Large intestine (tissue), 3 donors: ENCODE results near the gene ARL15. TPM values are rescaled to one million over a fixed set of nuclear protein-coding genes. Genes with fewer than 3 reads are reported as not detected.

Experiments used
- DNase-seq, 2 donors: peaks; one replicate each; pipeline versions ENCODE4 v3.0.0 to v3.0.0-alpha.2; 2013
- H3K27ac ChIP-seq: one replicate; pipeline ENCODE4 v1.5.1; 2013; ENCODE audit warnings: low read length
- H3K27me3 ChIP-seq: 2 replicates; pipeline ENCODE4 v1.6.1; 2013; ENCODE audit warnings: low read length; ENCODE audit not compliant: control insufficient read depth, insufficient read depth
- H3K36me3 ChIP-seq: 2 replicates; pipeline ENCODE4 v1.6.1; 2013; ENCODE audit warnings: low read length; ENCODE audit not compliant: control insufficient read depth, insufficient read depth
- H3K4me1 ChIP-seq: one replicate; pipeline ENCODE4 v1.6.1; 2013; ENCODE audit warnings: low read length; ENCODE audit not compliant: control insufficient read depth, insufficient read depth
- H3K4me3 ChIP-seq: one replicate; pipeline ENCODE4 v1.5.1; 2013; ENCODE audit warnings: low read length
- H3K9me3 ChIP-seq: one replicate; pipeline ENCODE4 v1.6.1; 2013; ENCODE audit warnings: mild to moderate bottlenecking, low read depth, low read length, moderate library complexity; ENCODE audit not compliant: control insufficient read depth
- WGBS: methylation state at CpG from one replicate; pipeline ENCODE4 v1.1.5; 2013; ENCODE audit warnings: low lambda C conversion rate; ENCODE audit not compliant: insufficient coverage; 5-methylcytosine and 5-hydroxymethylcytosine counted together
- polyA plus RNA-seq: library from polyadenylated mRNA; unstranded; fragments of 120-200 nt; gene quantifications from one replicate; pipeline ENCODE4 v1.2.1, GENCODE V29; 2013

The ARL15 gene
- polyA plus RNA-seq, 1 donor = 41.5 TPM

GRCh38 chr5:53917826-53918225 is 392.5 kb downstream of the ARL15 start:
- Histone ChIP-seq H3K4me3 (no peak overlapping the region), H3K4me1 (no peaks in the 10 kb centered on the region), H3K9me3 (no peaks in the 10 kb centered on the region), H3K36me3 (no peaks in the 10 kb centered on the region), H3K27me3 (no peaks in the 10 kb centered on the region), H3K27ac (no peak overlapping the region)
- WGBS = 63% methylated on average over 1 of the region's 3 CpGs
- DNase-seq = no peak

GRCh38 chr5:53917095-53917494 is 393.3 kb downstream of the ARL15 start:
- Histone ChIP-seq H3K36me3 (no peaks in the 10 kb centered on the region), H3K9me3 (no peaks in the 10 kb centered on the region), H3K27ac (no peak overlapping the region), H3K4me1 (no peaks in the 10 kb centered on the region), H3K27me3 (no peaks in the 10 kb centered on the region), H3K4me3 (no peak overlapping the region)
- no peak for DNase-seq

GRCh38 chr5:53915120-53915519 is 395.3 kb downstream of the ARL15 start:
- no peaks in the 10 kb centered on the region for H3K36me3 ChIP-seq
- WGBS = no CpG with 5 or more reads among the region's 1 CpG
- no peaks in the 10 kb centered on the region for H3K27me3 ChIP-seq
- no peak for DNase-seq
- H3K9me3 ChIP-seq = no peaks in the 10 kb centered on the region
- H3K4me3 ChIP-seq = no peak overlapping the region
- no peaks in the 10 kb centered on the region for H3K4me1 ChIP-seq
- no peak overlapping the region for H3K27ac ChIP-seq

DNA sequence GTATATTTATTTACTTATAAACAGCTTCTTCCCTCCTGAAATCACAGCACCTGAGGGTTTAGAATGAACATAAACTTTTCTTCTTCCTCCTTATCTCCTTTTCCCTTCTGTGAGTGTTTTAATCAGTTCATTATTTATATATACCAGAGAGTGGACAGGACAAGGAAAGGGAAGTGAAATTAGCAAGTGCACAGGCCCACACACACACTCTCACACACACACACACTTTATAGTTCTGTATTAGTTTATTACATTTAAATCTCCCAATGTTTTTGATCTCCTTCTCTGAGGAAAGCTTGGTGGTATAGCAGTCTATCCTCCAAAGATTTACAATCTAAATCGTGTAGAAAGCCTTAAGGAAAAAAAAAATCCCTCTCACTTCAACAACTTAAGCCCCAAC is 396.4 kb downstream of the ARL15 start:
- WGBS = 100% methylated on average over 1 of the region's 1 CpG
- H3K27ac ChIP-seq = no peak overlapping the region
- no peaks in the 10 kb centered on the region for H3K27me3 ChIP-seq
- no peaks in the 10 kb centered on the region for H3K9me3 ChIP-seq
- DNase-seq = no peak
- no peak overlapping the region for H3K4me3 ChIP-seq
- no peaks in the 10 kb centered on the region for H3K4me1 ChIP-seq
- no peaks in the 10 kb centered on the region for H3K36me3 ChIP-seq

- no peak overlapping the region for H3K27ac ChIP-seq
- DNase-seq = no peak
- H3K9me3 ChIP-seq = no peaks in the 10 kb centered on the region
- H3K4me1 ChIP-seq = no peaks in the 10 kb centered on the region
- H3K4me3 ChIP-seq = no peak overlapping the region
- no peaks in the 10 kb centered on the region for H3K27me3 ChIP-seq
- H3K36me3 ChIP-seq = no peaks in the 10 kb centered on the region
- WGBS = 100% methylated on average over 1 of the region's 2 CpGs
Observed at GRCh38 chr5:53908757-53909156, 401.6 kb downstream of the ARL15 start.

DNA sequence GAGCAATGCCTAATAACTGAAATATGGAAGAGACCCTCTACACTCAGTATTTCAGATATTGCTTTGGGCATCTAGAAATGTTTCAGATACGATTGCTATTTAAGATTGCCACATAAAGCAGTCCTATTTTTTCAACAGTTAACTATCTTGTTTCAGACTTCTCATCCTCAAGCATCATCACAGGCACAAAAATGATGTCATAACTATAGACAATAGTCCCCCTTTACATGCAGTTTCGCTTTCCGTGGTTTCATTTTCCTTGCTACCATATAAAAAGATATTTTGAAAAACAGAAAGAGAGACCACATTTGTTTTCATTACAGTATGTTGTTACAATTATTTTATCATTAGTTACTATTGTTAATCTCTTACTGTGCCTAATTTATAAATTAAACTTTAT is 402.5 kb downstream of the ARL15 start:
- DNase-seq = no peak
- no peak overlapping the region for H3K27ac ChIP-seq
- H3K27me3 ChIP-seq = no peaks in the 10 kb centered on the region
- H3K4me1 ChIP-seq = no peaks in the 10 kb centered on the region
- H3K4me3 ChIP-seq = no peak overlapping the region
- no peaks in the 10 kb centered on the region for H3K36me3 ChIP-seq
- no peaks in the 10 kb centered on the region for H3K9me3 ChIP-seq
- WGBS = 100% methylated on average over 2 of the region's 3 CpGs

DNA sequence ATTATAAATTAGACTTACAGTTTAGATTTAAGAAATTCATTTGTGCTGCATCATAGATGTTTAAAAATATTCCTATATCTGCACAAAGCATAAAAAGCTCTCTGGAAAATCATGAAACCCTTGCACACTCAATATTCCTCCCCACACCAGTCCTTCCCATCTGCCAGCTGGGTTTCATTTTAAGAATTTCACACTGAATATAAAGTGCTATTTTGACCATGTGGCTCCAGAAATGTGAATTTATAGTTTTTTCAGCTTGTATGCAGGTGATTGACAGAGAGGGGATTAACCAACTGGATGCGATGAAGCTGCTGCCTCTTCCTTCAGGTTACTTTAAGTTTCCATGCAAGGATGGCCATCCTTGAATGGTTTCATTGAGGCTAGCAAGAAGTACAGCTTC is 403.6 kb downstream of the ARL15 start:
- Histone ChIP-seq H3K4me3 (no peak overlapping the region), H3K9me3 (no peaks in the 10 kb centered on the region), H3K27ac (no peak overlapping the region), H3K36me3 (no peaks in the 10 kb centered on the region), H3K27me3 (no peaks in the 10 kb centered on the region), H3K4me1 (no peaks in the 10 kb centered on the region)
- DNase-seq = no peak
- no CpG with 5 or more reads among the region's 1 CpG for WGBS

- Histone ChIP-seq H3K27me3 (no peaks in the 10 kb centered on the region), H3K27ac (no peak overlapping the region), H3K4me1 (no peaks in the 10 kb centered on the region), H3K4me3 (no peak overlapping the region), H3K9me3 (no peaks in the 10 kb centered on the region), H3K36me3 (no peaks in the 10 kb centered on the region)
- 100% methylated on average over 2 of the region's 6 CpGs for WGBS
- no peak for DNase-seq
Observed at GRCh38 chr5:53902296-53902907, 408.0 kb downstream of the ARL15 start.

DNA sequence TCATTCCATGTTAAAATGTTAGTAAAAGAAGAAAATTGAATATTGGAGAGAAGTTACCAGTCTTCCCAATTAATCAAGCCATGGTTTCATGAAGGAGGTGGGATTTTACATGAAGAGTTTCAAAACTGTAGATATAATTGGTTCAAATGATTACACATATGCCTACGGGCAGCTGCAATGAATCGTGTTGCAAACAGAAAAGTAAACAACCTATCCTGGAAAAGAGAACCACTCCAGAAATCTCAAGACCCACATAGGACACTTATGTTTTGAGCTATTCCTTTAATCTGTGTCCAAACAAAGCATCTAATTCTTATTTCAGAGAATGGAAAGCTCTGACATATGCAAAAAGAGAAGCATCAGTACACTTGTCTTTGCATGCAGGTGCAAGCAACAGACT is 409.7 kb downstream of the ARL15 start:
- DNase-seq = no peak

GRCh38 chr5:53895091-53895683 is 415.2 kb downstream of the ARL15 start:
- Histone ChIP-seq H3K36me3 (peaks cover 4% of the 10 kb centered on the region), H3K4me3 (no peak overlapping the region), H3K4me1 (no peaks in the 10 kb centered on the region), H3K27ac (no peak overlapping the region), H3K27me3 (no peaks in the 10 kb centered on the region), H3K9me3 (no peaks in the 10 kb centered on the region)
- DNase-seq = no peak
- no CpG with 5 or more reads among the region's 3 CpGs for WGBS

More for the DNA sequence above, 409.7 kb downstream of the ARL15 start:
- H3K4me3 ChIP-seq = no peak overlapping the region
- H3K36me3 ChIP-seq = no peaks in the 10 kb centered on the region
- no peaks in the 10 kb centered on the region for H3K9me3 ChIP-seq
- H3K27me3 ChIP-seq = no peaks in the 10 kb centered on the region
- WGBS = 100% methylated on average over 1 of the region's 2 CpGs
- no peaks in the 10 kb centered on the region for H3K4me1 ChIP-seq
- H3K27ac ChIP-seq = no peak overlapping the region

GRCh38 chr5:53893626-53894025 is 416.7 kb downstream of the ARL15 start:
- DNase-seq = no peak
- Histone ChIP-seq H3K4me1 (no peaks in the 10 kb centered on the region), H3K27me3 (no peaks in the 10 kb centered on the region), H3K27ac (no peak overlapping the region), H3K36me3 (peaks cover 4% of the 10 kb centered on the region), H3K9me3 (no peaks in the 10 kb centered on the region), H3K4me3 (no peak overlapping the region)
- no CpG with 5 or more reads among the region's 1 CpG for WGBS
